HG02943 (cell line): ENCODE measurements around the gene TTLL7.

Experiments
- ATAC-seq: cut with Tn5 transposase; IDR thresholded peaks from one replicate; pipeline ENCODE4 v1.9.1; 2021; ENCODE audit warnings: mild to moderate bottlenecking, low read depth, moderate library complexity; ENCODE audit not compliant: unreplicated experiment

Gene TTLL7

DNA sequence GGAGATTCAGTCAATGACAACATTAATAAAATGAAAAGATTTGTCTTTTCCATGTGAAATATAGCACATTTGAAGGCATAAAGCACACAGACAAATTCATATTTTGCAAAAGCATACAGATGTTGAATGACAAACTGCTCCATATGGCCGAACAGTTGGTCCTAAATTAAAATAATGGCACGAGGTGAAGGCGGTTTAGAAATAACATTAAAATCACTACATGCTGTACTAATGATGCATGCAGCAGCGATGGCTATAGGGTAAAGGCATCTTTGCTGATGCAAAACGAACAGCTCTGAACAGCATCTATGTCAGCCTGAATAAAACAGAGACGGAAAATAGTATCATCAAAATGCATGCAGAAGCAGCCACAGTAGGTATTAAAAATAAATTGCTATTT lies 102.6 kb downstream of the TTLL7 start:
- ATAC-seq = no peak

DNA sequence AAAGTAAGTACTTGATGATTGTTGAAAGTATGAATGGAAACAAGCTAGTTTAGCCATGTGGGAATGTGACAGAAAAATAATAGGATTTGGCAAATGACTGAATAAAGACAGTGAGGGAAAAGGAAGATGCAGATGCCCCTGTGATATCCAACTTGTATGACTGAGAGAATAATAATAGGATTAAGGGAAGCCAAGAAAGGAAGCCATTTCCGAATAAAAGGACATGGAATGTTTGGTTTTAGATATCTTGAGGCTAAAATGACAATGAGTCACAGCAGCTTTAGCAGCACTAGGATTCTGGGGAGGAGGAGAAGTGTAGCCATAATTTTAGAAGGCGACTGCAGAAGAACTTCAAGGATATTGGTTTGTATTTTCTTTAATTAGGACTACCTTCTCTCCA lies 109.2 kb downstream of the TTLL7 start:
- no peak for ATAC-seq

DNA sequence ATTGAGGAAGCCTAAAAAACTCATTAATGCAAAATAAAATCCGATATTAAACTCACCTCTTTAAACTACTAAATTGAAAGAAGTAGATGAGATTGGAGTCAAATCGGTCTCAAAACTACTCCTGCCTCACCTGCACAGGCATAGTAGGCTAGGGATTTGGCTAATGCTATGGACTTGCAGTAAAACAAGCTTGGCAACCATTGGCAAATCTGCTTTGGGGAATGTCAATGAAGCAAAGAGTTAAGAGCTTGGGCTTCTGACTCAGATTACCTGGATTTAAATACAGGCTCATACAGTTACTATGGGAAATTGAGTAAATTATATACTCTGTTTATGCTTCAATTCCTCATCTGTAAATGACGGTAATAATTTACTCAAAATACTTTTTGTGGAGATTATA lies 111.4 kb downstream of the TTLL7 start:
- ATAC-seq = no peak

DNA sequence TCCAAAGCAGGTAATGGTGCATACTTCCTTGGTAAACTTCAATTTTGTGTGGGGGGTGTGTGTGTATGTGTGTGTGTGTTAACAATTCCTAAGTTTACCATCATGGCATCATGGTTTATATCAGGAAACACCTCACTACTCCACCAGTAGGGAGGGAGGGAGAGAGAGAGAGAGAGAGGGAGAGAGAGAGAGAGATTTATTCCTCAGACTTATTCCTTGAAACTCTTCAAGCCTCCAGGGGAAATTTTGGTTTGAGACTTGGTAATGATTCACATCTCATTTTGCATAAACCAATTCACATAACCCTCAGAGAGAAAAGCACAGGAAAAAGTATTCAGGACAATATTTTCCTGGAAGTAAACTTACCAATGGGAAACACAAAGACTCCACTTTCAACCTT lies 115.0 kb downstream of the TTLL7 start:
- no peak for ATAC-seq

GRCh38 chr1:83882906-83883305 lies 116.0 kb downstream of the TTLL7 start:
- ATAC-seq = no peak

DNA sequence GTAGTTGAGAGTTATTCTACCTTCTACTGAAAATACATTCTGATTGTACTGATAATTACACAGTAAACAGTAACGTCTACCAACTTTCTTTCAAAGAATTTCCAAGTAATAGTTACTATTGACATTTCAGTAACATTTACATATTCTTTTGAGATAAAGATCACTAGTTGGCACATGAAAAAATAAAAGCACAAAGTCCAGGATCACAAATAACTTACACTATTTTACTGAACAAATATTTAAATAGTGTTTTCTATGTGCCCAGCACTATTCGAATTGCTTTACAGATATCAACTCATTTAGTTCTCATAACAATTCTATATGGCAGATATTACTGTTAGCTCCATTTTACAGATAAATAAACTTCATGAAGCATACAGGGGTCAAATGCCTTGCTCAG lies 126.4 kb downstream of the TTLL7 start:
- no peak for ATAC-seq

- ATAC-seq = no peak
Observed at GRCh38 chr1:83864991-83865390, 133.9 kb downstream of the TTLL7 start.

GRCh38 chr1:83860490-83861221 lies 138.3 kb downstream of the TTLL7 start:
- peak; percentile 94 for ATAC-seq

DNA sequence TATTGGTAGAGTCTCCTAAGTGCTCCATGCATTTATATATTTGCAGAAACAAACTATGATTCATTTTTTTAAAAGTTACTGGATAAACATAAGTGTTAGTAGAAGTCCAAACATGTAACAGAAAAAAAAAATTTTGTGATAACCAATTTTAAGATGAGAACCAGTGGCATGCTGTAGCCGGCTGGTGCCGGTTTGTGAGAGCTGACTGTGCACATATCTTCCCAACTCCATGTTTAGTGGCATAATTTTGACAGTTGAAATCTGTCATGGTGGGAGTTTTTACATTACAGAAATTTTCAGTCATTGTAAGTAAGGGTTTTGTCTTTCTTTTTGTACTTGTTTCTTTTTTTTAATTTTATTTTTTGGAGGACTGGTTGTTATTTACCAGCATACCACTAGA lies 141.2 kb downstream of the TTLL7 start:
- ATAC-seq = no peak

DNA sequence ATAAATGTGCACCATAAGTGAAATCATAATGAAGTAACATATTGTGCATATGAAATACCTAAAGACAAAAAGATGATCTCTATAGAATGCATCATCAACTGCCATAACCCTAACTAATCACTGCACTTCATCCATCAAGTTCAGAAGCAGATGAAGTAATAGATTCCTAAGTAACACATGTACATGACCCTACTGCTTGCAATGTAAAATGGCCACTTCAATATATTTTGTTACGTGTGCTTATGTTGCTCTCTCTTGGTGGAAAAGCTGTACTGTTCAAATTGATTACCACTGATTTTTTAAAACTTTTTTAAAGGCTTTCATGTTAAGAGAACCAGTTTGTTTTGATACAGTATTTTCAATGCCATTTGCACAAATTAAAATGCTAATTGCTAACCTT lies 141.8 kb downstream of the TTLL7 start:
- no peak for ATAC-seq

DNA sequence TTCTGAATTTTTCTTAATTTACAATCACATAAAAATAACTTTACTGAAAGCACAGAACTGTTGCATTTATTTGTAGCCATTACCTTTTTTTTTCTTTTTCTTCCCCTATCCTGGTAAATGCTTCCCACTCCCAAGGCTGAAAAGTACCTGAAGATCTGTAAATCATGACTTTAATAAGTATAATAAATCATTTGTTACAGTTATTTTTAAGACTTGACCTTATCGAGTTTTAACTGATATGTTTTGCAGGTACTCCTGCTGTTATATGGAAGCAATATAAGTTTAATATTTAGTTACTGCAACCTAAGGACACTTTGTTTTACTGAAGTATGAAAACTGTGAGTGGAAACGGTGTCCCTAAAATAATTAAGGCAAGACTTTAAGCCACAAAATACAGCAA lies 142.6 kb downstream of the TTLL7 start:
- no peak for ATAC-seq

- ATAC-seq = no peak
Observed at GRCh38 chr1:83854456-83854855, 144.5 kb downstream of the TTLL7 start.

GRCh38 chr1:83850834-83851233 lies 148.1 kb downstream of the TTLL7 start:
- no peak for ATAC-seq

DNA sequence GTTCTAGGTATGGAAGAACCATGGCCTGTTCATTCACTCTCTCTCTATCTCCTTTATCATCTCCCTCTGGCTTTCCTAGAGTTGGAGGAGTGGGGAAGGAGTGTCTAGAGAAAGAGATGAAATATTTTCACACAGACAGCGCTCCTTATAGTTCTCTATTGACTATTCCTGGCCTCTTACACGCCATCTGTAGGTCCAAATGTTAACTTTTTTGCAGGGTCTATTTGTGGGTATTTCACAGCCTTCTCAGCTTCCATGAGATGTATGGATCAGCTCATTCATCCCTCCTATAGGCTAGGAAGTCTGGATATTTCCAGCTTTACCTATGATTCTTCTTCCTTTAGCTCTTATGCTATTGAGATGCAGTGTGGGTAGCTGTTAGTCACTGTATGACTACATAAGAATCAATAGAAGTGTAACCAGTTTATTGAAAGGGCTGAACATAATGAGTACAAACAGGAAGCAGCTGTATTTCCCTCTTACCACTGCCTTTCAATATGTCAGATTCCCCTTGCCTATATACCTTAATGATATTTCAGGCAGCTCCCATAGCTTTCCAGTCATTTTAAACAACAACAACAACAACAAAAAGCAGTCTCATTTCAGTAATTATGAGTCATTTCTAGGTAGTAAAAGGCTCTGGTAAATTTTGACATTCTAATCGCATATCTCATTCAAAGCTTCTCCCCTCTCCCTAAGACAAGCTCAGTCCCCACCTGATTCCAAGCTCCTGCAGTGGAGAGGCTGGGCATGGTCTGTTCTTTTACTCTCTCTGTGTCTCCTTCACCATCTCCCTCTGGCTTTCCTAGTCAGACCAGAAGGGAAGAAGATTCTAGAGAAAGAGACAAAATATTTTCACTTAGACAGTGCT lies 149.5 kb downstream of the TTLL7 start:
- no peak for ATAC-seq

- ATAC-seq = no peak
Observed at GRCh38 chr1:83846138-83846537, 152.8 kb downstream of the TTLL7 start.

- no peak for ATAC-seq
Observed at GRCh38 chr1:83845437-83846071, 153.4 kb downstream of the TTLL7 start.

GRCh38 chr1:83844546-83844945 lies 154.4 kb downstream of the TTLL7 start:
- ATAC-seq = no peak

DNA sequence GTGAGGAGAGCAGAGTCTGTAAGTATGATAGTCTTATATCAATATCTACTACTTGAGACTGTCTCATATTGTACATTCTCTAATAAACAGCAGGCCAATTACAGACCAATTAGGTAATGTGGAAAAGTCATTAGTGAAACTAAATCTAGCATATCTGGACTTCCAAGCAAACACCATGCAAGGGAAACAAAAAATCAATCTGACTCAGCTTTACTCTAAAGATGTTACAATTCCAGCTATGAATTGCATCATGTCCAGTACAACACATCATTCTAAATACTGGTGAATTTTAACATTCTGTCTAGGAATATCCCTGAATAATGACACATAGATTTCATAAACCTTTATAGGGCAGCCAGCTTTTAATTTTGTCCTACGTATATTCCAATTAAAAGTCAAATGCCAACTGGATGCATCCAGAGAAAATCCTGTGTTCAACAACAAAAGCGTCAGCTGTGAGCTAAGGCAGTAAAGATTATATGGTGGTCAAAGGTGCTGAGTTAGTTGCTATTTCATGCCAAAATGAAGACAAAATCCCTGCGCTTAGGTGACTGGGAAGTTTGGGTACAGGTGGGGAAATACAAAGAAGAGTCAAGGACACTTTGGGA lies 159.3 kb downstream of the TTLL7 start:
- no peak for ATAC-seq

- no peak for ATAC-seq
Observed at GRCh38 chr1:83838573-83838972, 160.4 kb downstream of the TTLL7 start.

DNA sequence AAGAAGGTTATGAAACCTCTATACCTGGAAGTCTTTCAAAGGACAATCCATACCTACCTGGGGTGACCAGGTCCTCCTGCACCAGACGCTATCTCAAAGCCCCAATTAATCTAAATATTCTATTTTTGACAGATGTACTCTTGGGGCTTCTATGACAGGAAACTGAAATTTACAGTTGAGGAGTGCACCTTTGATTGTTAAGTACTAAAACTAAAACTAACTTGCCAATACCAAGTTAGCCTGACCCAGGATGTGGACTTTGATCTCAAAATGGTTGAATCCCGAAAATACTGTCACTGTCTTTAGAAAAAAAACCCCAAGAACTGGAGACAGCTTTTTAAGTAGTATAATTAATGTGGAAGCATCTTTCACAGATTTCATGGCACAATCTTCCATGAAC lies 162.4 kb downstream of the TTLL7 start:
- ATAC-seq = no peak

GRCh38 chr1:83834621-83835264 lies 164.2 kb downstream of the TTLL7 start:
- ATAC-seq = no peak
